PC-3 (cell line): ENCODE results near the gene GPC5.

Experiments used
- EZH2 ChIP-seq: fragments of 300-600 bp; sonication (generic); IDR thresholded peaks from one replicate; pipeline ENCODE4 v1.6.1; 2017; ENCODE audit warnings: antibody characterized with exemption, mild to moderate bottlenecking, low read length; ENCODE audit not compliant: unreplicated experiment
- EZH2phosphoT487 ChIP-seq: fragments of 300-600 bp; sonication (generic); IDR thresholded peaks from 2 replicates; pipeline ENCODE4 v1.6.1; 2018; ENCODE audit warnings: mild to moderate bottlenecking, antibody characterized with exemption, low read length, borderline replicate concordance
- TF ChIP-seq, protein P1 (sequence below): fragments of 300-600 bp; sonication (generic); conservative IDR thresholded peaks from 2 replicates; pipeline ENCODE4 v1.5.1; 2017; ENCODE audit warnings: antibody characterized with exemption, low read depth, mild to moderate bottlenecking, low read length

DNA sequence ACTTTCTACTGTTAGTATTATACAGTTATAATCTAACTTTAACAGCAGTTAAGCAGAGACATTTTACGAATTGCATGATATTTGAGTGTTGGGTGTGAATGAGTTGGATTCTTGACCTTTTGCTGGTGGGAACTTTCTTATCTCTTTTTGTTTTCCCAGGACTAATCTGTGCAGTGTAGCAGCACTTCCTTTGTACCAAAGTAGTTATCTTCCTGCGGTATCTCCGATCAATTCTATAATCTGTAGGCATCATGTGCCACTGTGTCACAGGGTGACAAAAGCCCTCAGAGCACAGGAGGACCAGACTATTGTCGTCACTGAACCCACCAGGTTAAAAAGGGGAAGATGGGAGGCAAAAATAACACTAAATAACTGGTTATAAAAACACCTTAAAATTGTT is 823.5 kb downstream of the GPC5 start:
- TF ChIP-seq, protein P1, sequence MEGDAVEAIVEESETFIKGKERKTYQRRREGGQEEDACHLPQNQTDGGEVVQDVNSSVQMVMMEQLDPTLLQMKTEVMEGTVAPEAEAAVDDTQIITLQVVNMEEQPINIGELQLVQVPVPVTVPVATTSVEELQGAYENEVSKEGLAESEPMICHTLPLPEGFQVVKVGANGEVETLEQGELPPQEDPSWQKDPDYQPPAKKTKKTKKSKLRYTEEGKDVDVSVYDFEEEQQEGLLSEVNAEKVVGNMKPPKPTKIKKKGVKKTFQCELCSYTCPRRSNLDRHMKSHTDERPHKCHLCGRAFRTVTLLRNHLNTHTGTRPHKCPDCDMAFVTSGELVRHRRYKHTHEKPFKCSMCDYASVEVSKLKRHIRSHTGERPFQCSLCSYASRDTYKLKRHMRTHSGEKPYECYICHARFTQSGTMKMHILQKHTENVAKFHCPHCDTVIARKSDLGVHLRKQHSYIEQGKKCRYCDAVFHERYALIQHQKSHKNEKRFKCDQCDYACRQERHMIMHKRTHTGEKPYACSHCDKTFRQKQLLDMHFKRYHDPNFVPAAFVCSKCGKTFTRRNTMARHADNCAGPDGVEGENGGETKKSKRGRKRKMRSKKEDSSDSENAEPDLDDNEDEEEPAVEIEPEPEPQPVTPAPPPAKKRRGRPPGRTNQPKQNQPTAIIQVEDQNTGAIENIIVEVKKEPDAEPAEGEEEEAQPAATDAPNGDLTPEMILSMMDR: no peak
- TF ChIP-seq EZH2 (no peak), EZH2phosphoT487 (no peak)
